CD14-positive monocyte (primary cell): ENCODE results near the gene CNNM2. TPM values are rescaled to one million over a fixed set of nuclear protein-coding genes. Genes with fewer than 3 reads are reported as not detected.

Experiments used
- DNase-seq, 3 donors: peaks; one replicate each; pipeline ENCODE4 v3.0.0-alpha.2; 2011 to 2022
- H2AFZ ChIP-seq: 2 replicates; pipeline ENCODE4 v1.6.0; 2012; ENCODE audit warnings: mild to moderate bottlenecking, low read depth, low read length, inconsistent platforms; ENCODE audit not compliant: insufficient read depth, poor library complexity, severe bottlenecking
- H3K27ac ChIP-seq, 2 donors: 1 replicate in 1 of 2; 2 replicates in 1 of 2; pipeline ENCODE4 v1.5.1; 2012 to 2013; ENCODE audit warnings: low read length in 2 of 2, control low read depth in 1 of 2, inconsistent platforms in 1 of 2, low read depth in 1 of 2, mild to moderate bottlenecking in 1 of 2
- H3K27me3 ChIP-seq, 2 donors: one replicate each; pipeline versions ENCODE4 v1.6.0 to v1.6.1; 2011 to 2013; ENCODE audit warnings: low read length in 2 of 2; ENCODE audit not compliant: control insufficient read depth in 2 of 2, insufficient read depth in 2 of 2
- H3K36me3 ChIP-seq, 2 donors: replicated peaks in 1 of 2; 1 replicate in 1 of 2; 2 replicates in 1 of 2; pipeline versions ENCODE4 v1.5.1 to v1.6.1; 2012 to 2013; ENCODE audit warnings: low read length in 2 of 2, control low read depth in 1 of 2, inconsistent platforms in 1 of 2, mild to moderate bottlenecking in 1 of 2; ENCODE audit not compliant: insufficient read depth in 2 of 2, control insufficient read depth in 1 of 2
- H3K4me1 ChIP-seq, 2 donors: 1 replicate in 1 of 2; 2 replicates in 1 of 2; pipeline versions ENCODE4 v1.5.1 to v1.6.1; 2012 to 2013; ENCODE audit warnings: low read length in 2 of 2, control low read depth in 1 of 2, inconsistent platforms in 1 of 2, mild to moderate bottlenecking in 1 of 2, moderate library complexity in 1 of 2; ENCODE audit not compliant: insufficient read depth in 2 of 2, control insufficient read depth in 1 of 2
- H3K4me2 ChIP-seq: replicated peaks from 2 replicates; pipeline ENCODE3; 2012; ENCODE audit warnings: low read length, moderate library complexity, mild to moderate bottlenecking; ENCODE audit not compliant: poor library complexity, severe bottlenecking; ENCODE audit errors: extremely low read depth
- H3K4me3 ChIP-seq, 3 experiments: fragments of 200-600 bp in 1 of 3; sonication (generic) in 1 of 3; replicated peaks in 1 of 3; 1 replicate in 2 of 3; 2 replicates in 1 of 3; pipeline ENCODE4 v1.5.1; 2011 to 2013; ENCODE audit warnings: low read length in 3 of 3, mild to moderate bottlenecking in 3 of 3, control low read depth in 2 of 3, low read depth in 2 of 3, inconsistent platforms in 1 of 3, moderate library complexity in 1 of 3
- H3K79me2 ChIP-seq: 2 replicates; pipeline ENCODE4 v1.6.0; 2012; ENCODE audit warnings: mild to moderate bottlenecking, control low read depth, inconsistent platforms, low read length, moderate library complexity; ENCODE audit not compliant: insufficient read depth
- H3K9ac ChIP-seq: 2 replicates; pipeline ENCODE4 v1.6.0; 2017; ENCODE audit warnings: low read length, mild to moderate bottlenecking; ENCODE audit not compliant: insufficient read depth, poor library complexity, severe bottlenecking
- H3K9me3 ChIP-seq, 2 donors: replicated peaks in 1 of 2; 1 replicate in 1 of 2; 2 replicates in 1 of 2; pipeline versions ENCODE4 v1.5.1 to v1.6.1; 2012 to 2013; ENCODE audit warnings: low read length in 2 of 2, control low read depth in 1 of 2; ENCODE audit not compliant: control insufficient read depth in 1 of 2, insufficient read depth in 1 of 2
- H4K20me1 ChIP-seq: 2 replicates; pipeline ENCODE4 v1.6.0; 2012; ENCODE audit warnings: mild to moderate bottlenecking, low read length, control low read depth, moderate library complexity; ENCODE audit not compliant: insufficient read depth
- H3K27ac Mint-ChIP-seq, 7 donors: one replicate each; pipeline ENCODE4 v1.8.0; 2020; ENCODE audit warnings: mild to moderate bottlenecking in 7 of 7, mixed read lengths in 7 of 7, moderate library complexity in 6 of 7, inconsistent platforms in 2 of 7
- H3K27me3 Mint-ChIP-seq, 3 donors: one replicate each; pipeline ENCODE4 v1.8.0; 2021 to 2022; ENCODE audit warnings: low read depth in 3 of 3, mild to moderate bottlenecking in 3 of 3, mixed read lengths in 3 of 3, moderate library complexity in 3 of 3, inconsistent platforms in 1 of 3
- H3K36me3 Mint-ChIP-seq, 2 donors: one replicate each; pipeline ENCODE4 v1.8.0; 2020; ENCODE audit warnings: mixed read lengths in 2 of 2, inconsistent platforms in 1 of 2, mild to moderate bottlenecking in 1 of 2
- H3K4me1 Mint-ChIP-seq: one replicate; pipeline ENCODE4 v1.8.0; 2020; ENCODE audit warnings: mild to moderate bottlenecking, mixed read lengths
- H3K4me3 Mint-ChIP-seq, 2 donors: one replicate each; pipeline ENCODE4 v1.8.0; 2020; ENCODE audit warnings: mild to moderate bottlenecking in 2 of 2, mixed read lengths in 2 of 2, moderate library complexity in 1 of 2
- H3K9me3 Mint-ChIP-seq, 7 donors: one replicate each; pipeline ENCODE4 v1.8.0; 2020 to 2022; ENCODE audit warnings: mixed read lengths in 7 of 7, mild to moderate bottlenecking in 6 of 7, moderate library complexity in 6 of 7, inconsistent platforms in 2 of 7
- CTCF ChIP-seq: fragments of 200-600 bp; IDR thresholded peaks from one replicate; pipeline ENCODE4 v1.8.0; 2022; ENCODE audit warnings: antibody characterized with exemption, mild to moderate bottlenecking
- WGBS: methylation state at CpG from one replicate; pipeline ENCODE4 v1.1.5; 2013; ENCODE audit warnings: missing lambda C conversion rate; ENCODE audit not compliant: insufficient coverage; 5-methylcytosine and 5-hydroxymethylcytosine counted together
- intact Hi-C, 2 donors: fragments of 100-400 bp; cut with micrococcal nuclease; formaldehyde crosslinking; loops; one replicate each; pipeline versions ENCODE4 v1.15.0 to v1.15.1; 2023
- polyA plus RNA-seq, 3 donors: library from polyadenylated mRNA; depleted of rRNA in 1 of 3; unstranded in 2 of 3; stranded (reverse) in 1 of 3; fragments of 300-500 nt in 2 of 3; fragments of >200 nt in 1 of 3; fragmentation: Illumina TruSeq in 2 of 3; gene quantifications; 1 replicate in 2 of 3; 2 replicates in 1 of 3; pipeline ENCODE4 v1.2.3, GENCODE V29; 2012 to 2021

The CNNM2 gene
- polyA plus RNA-seq, 3 donors = 1.6 to 3.8 (median 2.2) TPM

- intact Hi-C loops = loop anchor here in 1 of 2 donors (10.0 kb wide), 1 partner anchor 130 kb away; the partner anchor contains the start of gene RPEL1
- H2AFZ ChIP-seq = no peak overlapping the region
- no peak overlapping the region for H3K9ac ChIP-seq
- no peak overlapping the region for H3K27ac Mint-ChIP-seq
- H3K36me3 ChIP-seq = peaks cover 18 to 48% of the 10 kb centered on the region in 2 donors
- H3K4me1 ChIP-seq = peaks cover 2 to 9% of the 10 kb centered on the region in 2 donors
- peaks cover 25 to 49% of the 10 kb centered on the region in 2 donors for H3K36me3 Mint-ChIP-seq
- no peaks in the 10 kb centered on the region for H3K27me3 Mint-ChIP-seq
- peaks cover 99% of the 10 kb centered on the region for H4K20me1 ChIP-seq
- H3K9me3 ChIP-seq = no peaks in the 10 kb centered on the region
- no peak overlapping the region for H3K4me3 Mint-ChIP-seq
- peaks cover 93% of the 10 kb centered on the region for H3K79me2 ChIP-seq
- no peaks in the 10 kb centered on the region for H3K9me3 Mint-ChIP-seq
- WGBS = 97% methylated on average over 5 of the region's 6 CpGs
- H3K27ac ChIP-seq = no peak overlapping the region
- peaks cover 24% of the 10 kb centered on the region for H3K4me1 Mint-ChIP-seq
- H3K4me2 ChIP-seq = no peak overlapping the region
- no peak for DNase-seq
- no peaks in the 10 kb centered on the region for H3K27me3 ChIP-seq
- no peak for TF ChIP-seq CTCF
- no peak overlapping the region for H3K4me3 ChIP-seq
These were observed 196.8 kb downstream of the CNNM2 start for GRCh38 chr10:103114876-103115275.

- no CpG with 5 or more reads among the region's 2 CpGs for whole genome bisulfite sequencing
- no peak overlapping the region for H3K27ac ChIP-seq
- no peak overlapping the region for H2AFZ ChIP-seq
- Mint-ChIP-seq H3K36me3 (peaks cover 20 to 42% of the 10 kb centered on the region in 2 donors), H3K27me3 (no peaks in the 10 kb centered on the region), H3K4me1 (peaks cover 6% of the 10 kb centered on the region), H3K4me3 (no peak overlapping the region), H3K27ac (no peak overlapping the region), H3K9me3 (no peaks in the 10 kb centered on the region)
- no peak overlapping the region for H3K4me2 ChIP-seq
- H3K4me1 ChIP-seq = no peaks in the 10 kb centered on the region
- H3K27me3 ChIP-seq = no peaks in the 10 kb centered on the region
- no peak overlapping the region for H3K4me3 ChIP-seq
- H3K9ac ChIP-seq = no peak overlapping the region
- H3K9me3 ChIP-seq = no peaks in the 10 kb centered on the region
- peaks cover 20 to 43% of the 10 kb centered on the region in 2 donors for H3K36me3 ChIP-seq
- peaks cover 94% of the 10 kb centered on the region for H3K79me2 ChIP-seq
- intact Hi-C loops = loop anchor here in 1 of 2 donors (10.0 kb wide), 1 partner anchor 128 kb away; the partner anchor contains the start of gene RPEL1
- DNase-seq = no peak
- H4K20me1 ChIP-seq = peaks cover 99% of the 10 kb centered on the region
- no peak for TF ChIP-seq CTCF
These were observed 199.2 kb downstream of the CNNM2 start for GRCh38 chr10:103117247-103117646.
